ENCODE results near the gene LRMDA.
"Not testable (repeated sequence)": the region's sequence is repeated elsewhere in the genome, so short reads cannot be mapped to it uniquely, and the experiment has no call there.

Gene LRMDA

GRCh38 chr10:76554478-76554877, 1123.1 kb downstream of the LRMDA start:
- no peak for DNase-seq

DNA sequence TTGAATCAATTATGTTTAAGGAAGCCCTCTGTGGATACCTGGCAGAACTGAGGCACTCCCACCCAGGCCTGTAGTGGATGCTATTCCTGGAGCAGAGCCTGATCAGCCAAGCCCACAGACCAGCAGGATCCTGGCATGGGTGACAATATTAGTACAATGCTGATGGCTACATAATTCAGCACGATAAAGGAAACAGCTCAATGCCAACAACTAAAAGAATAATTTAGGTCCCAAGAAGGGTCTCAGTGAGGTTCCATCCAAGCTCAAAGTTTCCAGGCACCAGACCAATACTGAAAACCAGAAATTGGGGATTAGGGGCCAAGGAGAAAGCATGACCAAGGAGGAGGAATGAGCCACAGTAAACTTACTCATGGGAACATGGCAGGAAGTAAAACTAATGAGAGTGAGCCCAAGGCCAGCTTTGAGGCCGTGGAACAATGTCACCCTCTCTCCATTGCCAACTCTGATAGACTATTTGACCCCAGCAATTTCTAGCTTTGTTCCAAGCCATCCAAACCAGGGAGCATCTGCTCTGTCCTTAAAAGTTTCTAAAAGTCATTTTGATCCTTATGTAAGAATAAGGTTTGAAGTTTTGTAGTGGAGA, 1123.7 kb downstream of the LRMDA start:
- no peak for DNase-seq

- DNase-seq = no peak
Observed at GRCh38 chr10:76557366-76557765, 1125.9 kb downstream of the LRMDA start.

DNA sequence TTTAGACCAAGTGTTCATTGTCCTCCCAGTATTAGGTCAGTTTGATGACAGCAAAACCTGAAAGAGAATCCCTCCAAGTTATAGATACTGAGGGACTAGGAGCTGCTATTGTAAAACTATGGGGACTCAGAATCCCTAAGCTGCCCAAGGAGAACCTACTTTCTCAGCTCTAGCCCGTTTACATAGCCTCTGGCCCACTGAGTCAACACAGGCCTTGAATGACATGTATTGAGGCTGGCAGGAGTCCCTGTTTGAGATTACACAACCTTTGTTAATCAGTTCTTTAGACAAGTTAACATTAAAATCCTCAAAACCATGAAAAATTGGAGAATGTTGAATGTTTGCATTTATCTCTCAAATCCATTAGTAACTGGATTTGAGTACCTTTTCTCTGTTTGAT, 1127.2 kb downstream of the LRMDA start:
- DNase-seq = no peak

DNA sequence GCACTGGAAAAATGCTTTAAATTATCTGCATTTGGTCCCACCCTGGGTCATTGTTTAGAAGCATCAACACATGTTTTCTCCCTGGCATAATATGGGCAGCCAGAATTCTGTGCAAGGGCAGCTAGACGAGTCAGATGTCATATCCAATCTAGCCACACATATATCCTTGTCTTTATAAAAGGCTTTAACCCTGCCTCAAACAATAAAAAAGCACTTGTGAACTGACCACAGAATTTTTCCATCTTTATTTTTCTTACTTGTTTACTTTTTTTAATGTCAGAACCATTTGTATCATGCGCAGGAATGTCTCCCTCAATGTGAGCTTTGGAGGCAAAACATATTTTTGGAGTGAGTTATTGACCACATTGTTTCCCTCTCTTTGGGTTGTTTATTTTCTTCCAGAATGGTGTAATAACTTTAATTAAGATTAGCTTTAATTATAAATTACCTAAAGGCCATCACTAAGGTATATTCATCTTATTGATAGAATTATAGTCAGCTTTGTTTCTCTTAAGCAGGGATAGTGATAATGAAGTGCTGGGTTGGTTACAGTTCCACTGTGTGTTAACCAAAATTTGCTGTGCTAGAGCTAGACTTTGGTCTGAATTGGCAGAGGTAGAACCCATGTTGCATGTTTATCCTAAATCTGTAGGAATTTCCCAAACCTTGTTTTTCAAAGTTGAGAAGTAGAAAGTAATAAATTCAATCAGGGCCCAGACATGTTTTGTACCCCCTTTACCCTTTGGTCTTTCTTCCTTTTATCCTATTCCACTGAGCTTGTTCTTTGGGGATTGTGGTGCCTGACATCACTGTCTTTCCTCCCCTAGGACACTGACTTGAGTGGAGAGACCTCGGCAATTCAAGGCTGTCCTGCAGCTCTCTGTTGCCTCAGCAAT, 1127.8 kb downstream of the LRMDA start:
- DNase-seq = no peak

GRCh38 chr10:76559892-76560220, 1128.4 kb downstream of the LRMDA start:
- DNase-seq = no peak

DNA sequence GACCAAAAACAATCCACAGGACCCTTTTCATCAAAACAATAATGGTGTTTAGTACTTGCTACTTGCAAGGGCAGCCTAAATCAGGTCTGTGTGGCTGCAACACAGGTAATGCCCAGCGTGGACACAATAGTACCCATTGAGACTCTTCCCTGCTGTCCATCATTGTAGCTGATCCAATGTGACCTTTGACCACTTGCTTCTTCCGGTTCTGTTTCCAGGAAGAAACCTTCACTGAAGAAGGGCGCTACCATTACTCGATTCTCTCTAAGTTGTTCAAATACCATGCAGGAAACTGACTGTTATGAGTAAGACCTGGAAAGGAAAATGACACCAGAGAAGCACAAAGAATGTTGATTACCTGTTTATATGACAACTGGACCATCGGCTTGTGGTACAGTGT, 1128.9 kb downstream of the LRMDA start:
- DNase-seq = no peak

DNA sequence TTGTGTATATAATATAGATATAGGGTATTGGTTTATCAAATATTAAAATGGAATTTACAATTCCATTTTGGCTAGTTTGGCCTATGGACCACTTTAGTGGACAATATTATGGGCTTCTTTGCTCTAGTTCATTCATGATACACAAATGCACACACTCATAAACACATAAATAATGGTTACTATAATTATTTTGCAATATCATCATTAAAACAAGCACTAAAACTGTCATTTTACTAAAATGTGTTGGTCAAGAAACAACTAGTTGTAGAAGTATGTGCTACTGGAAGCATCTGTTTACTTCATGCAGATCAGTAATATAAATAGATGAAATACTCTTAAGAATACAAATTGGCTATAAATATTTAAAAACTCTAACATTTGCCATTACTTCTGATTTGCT, 1131.9 kb downstream of the LRMDA start:
- no peak for DNase-seq

GRCh38 chr10:76572021-76572420, 1140.6 kb downstream of the LRMDA start:
- DNase-seq = no peak

- no peak for DNase-seq
Observed at GRCh38 chr10:76576276-76576962, 1145.0 kb downstream of the LRMDA start.

- no peak for DNase-seq
Observed at GRCh38 chr10:76577455-76577854, 1146.0 kb downstream of the LRMDA start.

GRCh38 chr10:76581506-76582256, 1150.3 kb downstream of the LRMDA start:
- DNase-seq = no peak

DNA sequence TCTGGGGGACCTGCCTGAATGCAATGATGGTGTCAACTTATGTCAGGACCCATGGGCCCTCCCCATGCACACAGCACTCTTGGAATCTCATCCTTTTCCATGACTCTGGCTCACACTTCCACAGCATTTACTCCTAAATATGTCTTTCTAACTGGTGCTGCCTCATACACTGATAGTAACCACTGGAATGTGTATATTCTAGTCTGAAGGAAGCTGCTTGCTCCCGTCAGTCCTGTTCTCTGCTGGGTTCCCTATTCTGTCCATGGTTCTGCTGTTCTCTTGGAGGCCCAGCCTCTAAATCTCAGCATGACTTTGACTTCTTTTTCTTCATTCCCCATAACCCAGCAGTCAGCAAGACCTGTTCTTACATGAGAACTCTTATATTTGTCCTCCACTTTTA, 1151.1 kb downstream of the LRMDA start:
- DNase-seq = no peak

DNA sequence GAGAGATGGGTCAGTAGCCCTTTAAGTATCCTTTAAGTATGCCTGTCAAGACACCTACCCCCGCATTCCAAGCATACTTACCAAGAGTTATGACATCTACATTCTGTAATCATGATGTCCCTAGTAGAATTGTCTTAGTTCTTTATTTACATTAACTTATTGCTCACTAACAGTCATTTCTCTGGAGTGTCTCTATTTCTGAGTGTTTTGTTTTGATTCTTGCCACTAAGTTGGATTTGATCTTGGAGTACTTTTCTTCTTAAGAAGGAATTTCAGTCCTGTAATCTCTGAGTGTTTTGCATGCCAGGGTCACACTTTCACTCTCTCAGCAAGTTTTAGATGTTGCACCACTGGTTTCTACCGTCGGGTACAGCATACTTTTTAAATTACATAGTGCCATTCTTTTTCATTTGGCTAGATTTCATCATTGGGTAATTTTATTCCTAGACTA, 1152.3 kb downstream of the LRMDA start:
- no peak for DNase-seq

- not testable (repeated sequence) for DNase-seq
Observed at GRCh38 chr10:76584466-76584865, 1153.0 kb downstream of the LRMDA start.
